G401 (cell line): ENCODE data around the gene PKIG. TPM values are rescaled to one million over a fixed set of nuclear protein-coding genes. Genes with fewer than 3 reads are reported as not detected.
"Not testable (repeated sequence)": the region's sequence is repeated elsewhere in the genome, so short reads cannot be mapped to it uniquely, and the experiment has no call there.

Experiments
- DNase-seq: peaks from one replicate; pipeline ENCODE4 v3.0.0-alpha.2; 2015; ENCODE audit warnings: low spot score
- in situ Hi-C: cut with HindIII; loops from 2 replicates; pipeline ENCODE4 v1.10.0; 2016; ENCODE audit warnings: low sequenced_read_pairs, mixed read lengths
- total RNA-seq: library from RNA; depleted of rRNA; stranded (reverse); fragments of >200 nt; shearing (Covaris generic); gene quantifications from 2 replicates; pipeline ENCODE4 v1.2.3, GENCODE V29; 2014; rRNA removed

The PKIG gene
- total RNA-seq = 37.1 and 69.0 TPM in 2 replicates

GRCh38 chr20:44582311-44583025, at the start of gene PKIG:
TSS of gene PKIG (plus strand) at chr20:44582579. CDS start at chr20:44614557, 31,978 bp downstream.
- in situ Hi-C loops = no loop called here
- DNase-seq = no peak

GRCh38 chr20:44532981-44533331, 49.4 kb upstream of the PKIG start:
- in situ Hi-C loops = no loop called here
- DNase-seq = no peak

- DNase-seq = no peak
- in situ Hi-C loops = no loop called here
Measured at GRCh38 chr20:44533928-44534327, 48.5 kb upstream of the PKIG start.

- in situ Hi-C loops = loop anchor here (5.0 kb wide), 2 partner anchors 56 to 81 kb away; no protein-coding TSS in a partner anchor
- no peak for DNase-seq
Measured at GRCh38 chr20:44536175-44536574, 46.2 kb upstream of the PKIG start.

GRCh38 chr20:44537993-44538392, 44.4 kb upstream of the PKIG start:
- in situ Hi-C loops = loop anchor here (5.0 kb wide), 2 partner anchors 54 to 79 kb away; no protein-coding TSS in a partner anchor
- DNase-seq = no peak

- in situ Hi-C loops = no loop called here
- no peak for DNase-seq
Measured at GRCh38 chr20:44540834-44541233, 41.5 kb upstream of the PKIG start.

- DNase-seq = no peak
- in situ Hi-C loops = no loop called here
Measured at GRCh38 chr20:44541992-44542391, 40.4 kb upstream of the PKIG start.

GRCh38 chr20:44542890-44543289, 39.5 kb upstream of the PKIG start:
- DNase-seq = no peak
- in situ Hi-C loops = no loop called here

GRCh38 chr20:44543358-44543757, 39.0 kb upstream of the PKIG start:
- no peak for DNase-seq

GRCh38 chr20:44544263-44544662, 38.1 kb upstream of the PKIG start:
- no peak for DNase-seq
- in situ Hi-C loops = no loop called here

More at GRCh38 chr20:44543358-44543757, 39.0 kb upstream of the PKIG start:
- in situ Hi-C loops = no loop called here

GRCh38 chr20:44547419-44547818, 35.0 kb upstream of the PKIG start:
- DNase-seq = no peak
- in situ Hi-C loops = no loop called here

GRCh38 chr20:44549123-44549522, 33.3 kb upstream of the PKIG start:
- in situ Hi-C loops = no loop called here
- no peak for DNase-seq

GRCh38 chr20:44552050-44552449, 30.3 kb upstream of the PKIG start:
- in situ Hi-C loops = no loop called here
- DNase-seq = no peak

- DNase-seq = no peak
Measured at GRCh38 chr20:44552568-44552949, 29.8 kb upstream of the PKIG start.

GRCh38 chr20:44552950-44553908, 29.1 kb upstream of the PKIG start:
- DNase-seq = peak; percentile 33
- in situ Hi-C loops = no loop called here

More at GRCh38 chr20:44552568-44552949, 29.8 kb upstream of the PKIG start:
- in situ Hi-C loops = no loop called here

GRCh38 chr20:44559302-44559701, 23.1 kb upstream of the PKIG start:
- in situ Hi-C loops = no loop called here
- DNase-seq = no peak

- DNase-seq = no peak
- in situ Hi-C loops = no loop called here
Measured at GRCh38 chr20:44560229-44560628, 22.1 kb upstream of the PKIG start.

- DNase-seq, in situ Hi-C loops: not testable (repeated sequence)
Measured at GRCh38 chr20:44560818-44561217, 21.6 kb upstream of the PKIG start.

GRCh38 chr20:44561876-44562275, 20.5 kb upstream of the PKIG start:
- DNase-seq = no peak
- in situ Hi-C loops = no loop called here

- in situ Hi-C loops = no loop called here
- DNase-seq = no peak
Measured at GRCh38 chr20:44566018-44566417, 16.4 kb upstream of the PKIG start.
